Gastroesophageal sphincter (tissue), 3 donors: ENCODE measurements around the gene NCAPD3.

ENCODE experiments used
- CTCF ChIP-seq, 4 experiments: fragments of 200-600 bp in 2 of 4; fragments of 450-650 bp in 2 of 4; sonication (generic) in 1 of 4; IDR thresholded peaks; one replicate each; pipeline ENCODE4 v1.5.1; 2017 to 2019; ENCODE audit warnings: antibody characterized with exemption in 4 of 4, mild to moderate bottlenecking in 2 of 4, moderate library complexity in 2 of 4
- POLR2A ChIP-seq, 2 donors: fragments of 450-650 bp; IDR thresholded peaks; one replicate each; pipeline ENCODE4 v1.6.1; 2017; ENCODE audit warnings: antibody characterized with exemption in 2 of 2, mild to moderate bottlenecking in 2 of 2, moderate library complexity in 1 of 2
- POLR2AphosphoS5 ChIP-seq: sonication (generic); formaldehyde crosslinking; IDR thresholded peaks from one replicate; pipeline ENCODE4 v1.6.1; 2017; ENCODE audit warnings: antibody characterized with exemption

DNA sequence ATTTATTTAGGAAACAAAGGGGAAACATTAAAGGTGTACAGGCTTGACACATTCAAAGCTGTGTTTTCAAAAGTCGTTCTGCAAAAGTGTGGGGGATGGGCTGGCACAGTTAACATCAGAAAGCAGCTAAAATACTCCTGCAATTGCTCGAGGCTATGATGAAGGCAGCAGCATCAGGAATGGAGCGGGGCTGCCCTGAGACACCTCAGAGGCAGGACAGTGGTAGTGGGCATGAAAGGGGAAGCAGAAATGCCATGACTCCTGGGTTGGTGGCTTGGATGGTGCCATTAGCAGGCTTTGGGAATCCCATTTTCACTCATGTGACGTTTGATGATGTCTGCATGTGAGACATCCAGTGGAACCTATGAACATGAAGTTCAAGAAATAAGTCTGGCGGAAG lies 646 bp downstream of the NCAPD3 start:
- TF ChIP-seq CTCF (IDR thresholded peaks at IDR 0.05) (no peak), POLR2AphosphoS5 (no peak), POLR2A (IDR thresholded peaks at IDR 0.05) (no peak)
